ENCODE data around the gene TTC13.

The TTC13 gene

GRCh38 chr1:230899841-230900251 is 78.8 kb downstream of the TTC13 start:
- H4K5ac ChIP-seq (ENCODE audit: low read length) = no peak overlapping the region
- no peak overlapping the region for H3K27ac ChIP-seq (ENCODE audit: low read depth, low read length)
- no peak overlapping the region for H2BK120ac ChIP-seq (ENCODE audit: low read depth, low read length)
- no peak overlapping the region for H2AK5ac ChIP-seq (ENCODE audit: low read length)
- no peak overlapping the region for H4K8ac ChIP-seq (ENCODE audit: low read depth, low read length)
- H3K79me2 ChIP-seq (ENCODE audit: control insufficient read depth, insufficient read depth, low read length) = no peaks in the 10 kb centered on the region
- no peaks in the 10 kb centered on the region for H3K27me3 ChIP-seq (ENCODE audit: insufficient read depth, low read length, poor library complexity)
- H3K4me1 ChIP-seq (ENCODE audit: control insufficient read depth, low read depth, low read length) = no peaks in the 10 kb centered on the region
- DNase-seq = no peak
- H3K9ac ChIP-seq (ENCODE audit: low read length) = no peak overlapping the region
- H3K4ac ChIP-seq (ENCODE audit: low read depth, low read length) = no peak overlapping the region
- no peak overlapping the region for H3K4me3 ChIP-seq (ENCODE audit: low read length)
- no peak overlapping the region for H3K56ac ChIP-seq (ENCODE audit: low read length)
- no peak overlapping the region for H3K23ac ChIP-seq (ENCODE audit: low read length)
- no CpG with 5 or more reads among the region's 5 CpGs for WGBS (ENCODE audit: extremely low coverage, insufficient coverage, low lambda C conversion rate)
- H2BK15ac ChIP-seq (replicated peaks; ENCODE audit: low read depth) = no peak overlapping the region
- H2BK5ac ChIP-seq (ENCODE audit: low read length) = no peak overlapping the region
- H3K36me3 ChIP-seq (ENCODE audit: control insufficient read depth, insufficient read depth, low read length) = no peaks in the 10 kb centered on the region
- H3K4me2 ChIP-seq (ENCODE audit: low read length) = no peak overlapping the region
- H3K18ac ChIP-seq (ENCODE audit: low read length) = no peak overlapping the region
- no peaks in the 10 kb centered on the region for H3K79me1 ChIP-seq (ENCODE audit: low read length)

- no peak overlapping the region for H3K18ac ChIP-seq (ENCODE audit: low read length)
- no peak overlapping the region for H3K27ac ChIP-seq (ENCODE audit: low read depth, low read length)
- no peak overlapping the region for H3K9ac ChIP-seq (ENCODE audit: low read length)
- no peaks in the 10 kb centered on the region for H3K36me3 ChIP-seq (ENCODE audit: control insufficient read depth, insufficient read depth, low read length)
- H3K4ac ChIP-seq (ENCODE audit: low read depth, low read length) = no peak overlapping the region
- H2BK15ac ChIP-seq (replicated peaks; ENCODE audit: low read depth) = no peak overlapping the region
- no peaks in the 10 kb centered on the region for H3K4me1 ChIP-seq (ENCODE audit: control insufficient read depth, low read depth, low read length)
- no peak overlapping the region for H4K8ac ChIP-seq (ENCODE audit: low read depth, low read length)
- H3K4me2 ChIP-seq (ENCODE audit: low read length) = no peak overlapping the region
- H3K4me3 ChIP-seq (ENCODE audit: low read length) = no peak overlapping the region
- no peak overlapping the region for H2BK120ac ChIP-seq (ENCODE audit: low read depth, low read length)
- no peaks in the 10 kb centered on the region for H3K79me1 ChIP-seq (ENCODE audit: low read length)
- WGBS (ENCODE audit: extremely low coverage, insufficient coverage, low lambda C conversion rate) = no CpG with 5 or more reads among the region's 8 CpGs
- H3K23ac ChIP-seq (ENCODE audit: low read length) = no peak overlapping the region
- H2BK5ac ChIP-seq (ENCODE audit: low read length) = no peak overlapping the region
- no peak overlapping the region for H3K56ac ChIP-seq (ENCODE audit: low read length)
- no peaks in the 10 kb centered on the region for H3K27me3 ChIP-seq (ENCODE audit: insufficient read depth, low read length, poor library complexity)
- no peak for DNase-seq
- no peaks in the 10 kb centered on the region for H3K79me2 ChIP-seq (ENCODE audit: control insufficient read depth, insufficient read depth, low read length)
- H2AK5ac ChIP-seq (ENCODE audit: low read length) = no peak overlapping the region
- no peak overlapping the region for H4K5ac ChIP-seq (ENCODE audit: low read length)
Measured at GRCh38 chr1:230898748-230899147, 79.9 kb downstream of the TTC13 start.

- no CpG with 5 or more reads among the region's 4 CpGs for WGBS (ENCODE audit: extremely low coverage, insufficient coverage, low lambda C conversion rate)
- no peak overlapping the region for H3K27ac ChIP-seq (ENCODE audit: low read depth, low read length)
- H3K4me3 ChIP-seq (ENCODE audit: low read length) = no peak overlapping the region
- no peaks in the 10 kb centered on the region for H3K79me2 ChIP-seq (ENCODE audit: control insufficient read depth, insufficient read depth, low read length)
- no peak overlapping the region for H3K4ac ChIP-seq (ENCODE audit: low read depth, low read length)
- no peak overlapping the region for H2BK5ac ChIP-seq (ENCODE audit: low read length)
- no peak overlapping the region for H3K23ac ChIP-seq (ENCODE audit: low read length)
- H3K36me3 ChIP-seq (ENCODE audit: control insufficient read depth, insufficient read depth, low read length) = no peaks in the 10 kb centered on the region
- DNase-seq = no peak
- H3K27me3 ChIP-seq (ENCODE audit: insufficient read depth, low read length, poor library complexity) = no peaks in the 10 kb centered on the region
- H3K18ac ChIP-seq (ENCODE audit: low read length) = no peak overlapping the region
- H3K9ac ChIP-seq (ENCODE audit: low read length) = no peak overlapping the region
- H2BK15ac ChIP-seq (replicated peaks; ENCODE audit: low read depth) = no peak overlapping the region
- H3K4me2 ChIP-seq (ENCODE audit: low read length) = no peak overlapping the region
- no peaks in the 10 kb centered on the region for H3K4me1 ChIP-seq (ENCODE audit: control insufficient read depth, low read depth, low read length)
- H2AK5ac ChIP-seq (ENCODE audit: low read length) = no peak overlapping the region
- H4K8ac ChIP-seq (ENCODE audit: low read depth, low read length) = no peak overlapping the region
- no peak overlapping the region for H4K5ac ChIP-seq (ENCODE audit: low read length)
- no peak overlapping the region for H3K56ac ChIP-seq (ENCODE audit: low read length)
- H2BK120ac ChIP-seq (ENCODE audit: low read depth, low read length) = no peak overlapping the region
- no peaks in the 10 kb centered on the region for H3K79me1 ChIP-seq (ENCODE audit: low read length)
Measured at GRCh38 chr1:230898144-230898543, 80.5 kb downstream of the TTC13 start.

- Histone ChIP-seq H3K4me2 (ENCODE audit: low read length) (no peak overlapping the region), H3K27me3 (ENCODE audit: insufficient read depth, low read length, poor library complexity) (no peaks in the 10 kb centered on the region), H2AK5ac (ENCODE audit: low read length) (no peak overlapping the region), H3K36me3 (ENCODE audit: control insufficient read depth, insufficient read depth, low read length) (no peaks in the 10 kb centered on the region), H2BK120ac (ENCODE audit: low read depth, low read length) (no peak overlapping the region), H3K79me2 (ENCODE audit: control insufficient read depth, insufficient read depth, low read length) (no peaks in the 10 kb centered on the region), H3K27ac (ENCODE audit: low read depth, low read length) (no peak overlapping the region), H2BK5ac (ENCODE audit: low read length) (no peak overlapping the region), H3K23ac (ENCODE audit: low read length) (no peak overlapping the region), H3K4me3 (ENCODE audit: low read length) (no peak overlapping the region), H3K18ac (ENCODE audit: low read length) (no peak overlapping the region), H3K4ac (ENCODE audit: low read depth, low read length) (no peak overlapping the region), H4K8ac (ENCODE audit: low read depth, low read length) (no peak overlapping the region), H3K56ac (ENCODE audit: low read length) (no peak overlapping the region), H3K4me1 (ENCODE audit: control insufficient read depth, low read depth, low read length) (peaks cover 3% of the 10 kb centered on the region), H3K79me1 (ENCODE audit: low read length) (no peaks in the 10 kb centered on the region), H4K5ac (ENCODE audit: low read length) (no peak overlapping the region), H3K9ac (ENCODE audit: low read length) (no peak overlapping the region), H2BK15ac (replicated peaks; ENCODE audit: low read depth) (no peak overlapping the region)
- no CpG with 5 or more reads among the region's 1 CpG for WGBS (ENCODE audit: extremely low coverage, insufficient coverage, low lambda C conversion rate)
- no peak for DNase-seq
Measured at GRCh38 chr1:230896779-230897178, 81.9 kb downstream of the TTC13 start.

- Histone ChIP-seq H3K56ac (ENCODE audit: low read length) (no peak overlapping the region), H3K4me1 (ENCODE audit: control insufficient read depth, low read depth, low read length) (peaks cover 3% of the 10 kb centered on the region), H3K36me3 (ENCODE audit: control insufficient read depth, insufficient read depth, low read length) (no peaks in the 10 kb centered on the region), H4K5ac (ENCODE audit: low read length) (no peak overlapping the region), H3K9ac (ENCODE audit: low read length) (no peak overlapping the region), H3K4ac (ENCODE audit: low read depth, low read length) (no peak overlapping the region), H2AK5ac (ENCODE audit: low read length) (no peak overlapping the region), H3K23ac (ENCODE audit: low read length) (no peak overlapping the region), H3K4me3 (ENCODE audit: low read length) (no peak overlapping the region), H2BK120ac (ENCODE audit: low read depth, low read length) (no peak overlapping the region), H2BK5ac (ENCODE audit: low read length) (no peak overlapping the region), H2BK15ac (replicated peaks; ENCODE audit: low read depth) (no peak overlapping the region), H3K79me1 (ENCODE audit: low read length) (no peaks in the 10 kb centered on the region), H3K79me2 (ENCODE audit: control insufficient read depth, insufficient read depth, low read length) (no peaks in the 10 kb centered on the region), H3K27ac (ENCODE audit: low read depth, low read length) (no peak overlapping the region), H3K4me2 (ENCODE audit: low read length) (no peak overlapping the region), H3K27me3 (ENCODE audit: insufficient read depth, low read length, poor library complexity) (no peaks in the 10 kb centered on the region), H4K8ac (ENCODE audit: low read depth, low read length) (no peak overlapping the region), H3K18ac (ENCODE audit: low read length) (no peak overlapping the region)
- DNase-seq = no peak
- WGBS (ENCODE audit: extremely low coverage, insufficient coverage, low lambda C conversion rate) = no CpG with 5 or more reads among the region's 2 CpGs
Measured at GRCh38 chr1:230895452-230895851, 83.2 kb downstream of the TTC13 start.

- Histone ChIP-seq H2BK120ac (ENCODE audit: low read depth, low read length) (no peak overlapping the region), H4K5ac (ENCODE audit: low read length) (no peak overlapping the region), H2BK15ac (replicated peaks; ENCODE audit: low read depth) (no peak overlapping the region), H3K23ac (ENCODE audit: low read length) (no peak overlapping the region), H3K27me3 (ENCODE audit: insufficient read depth, low read length, poor library complexity) (no peaks in the 10 kb centered on the region), H4K8ac (ENCODE audit: low read depth, low read length) (no peak overlapping the region), H3K56ac (ENCODE audit: low read length) (no peak overlapping the region), H2AK5ac (ENCODE audit: low read length) (no peak overlapping the region), H2BK5ac (ENCODE audit: low read length) (no peak overlapping the region), H3K4me1 (ENCODE audit: control insufficient read depth, low read depth, low read length) (peaks cover 3% of the 10 kb centered on the region), H3K36me3 (ENCODE audit: control insufficient read depth, insufficient read depth, low read length) (no peaks in the 10 kb centered on the region), H3K4ac (ENCODE audit: low read depth, low read length) (no peak overlapping the region), H3K27ac (ENCODE audit: low read depth, low read length) (no peak overlapping the region), H3K79me1 (ENCODE audit: low read length) (no peaks in the 10 kb centered on the region), H3K9ac (ENCODE audit: low read length) (no peak overlapping the region), H3K4me2 (ENCODE audit: low read length) (no peak overlapping the region), H3K79me2 (ENCODE audit: control insufficient read depth, insufficient read depth, low read length) (no peaks in the 10 kb centered on the region), H3K18ac (ENCODE audit: low read length) (no peak overlapping the region), H3K4me3 (ENCODE audit: low read length) (no peak overlapping the region)
- no CpG with 5 or more reads among the region's 5 CpGs for WGBS (ENCODE audit: extremely low coverage, insufficient coverage, low lambda C conversion rate)
- no peak for DNase-seq
Measured at GRCh38 chr1:230894664-230895063, 84.0 kb downstream of the TTC13 start.

Measured in mesendoderm (in vitro differentiated cells).